ENCODE data around the gene EFNA5. TPM values are rescaled to one million over a fixed set of nuclear protein-coding genes. Genes with fewer than 3 reads are reported as not detected.
"Not testable (repeated sequence)": the region's sequence is repeated elsewhere in the genome, so short reads cannot be mapped to it uniquely, and the experiment has no call there.

EFNA5 gene
- total and polyA plus RNA-seq, 2 donors from 2014 or later, result 5.9 to 54.4 TPM

DNA sequence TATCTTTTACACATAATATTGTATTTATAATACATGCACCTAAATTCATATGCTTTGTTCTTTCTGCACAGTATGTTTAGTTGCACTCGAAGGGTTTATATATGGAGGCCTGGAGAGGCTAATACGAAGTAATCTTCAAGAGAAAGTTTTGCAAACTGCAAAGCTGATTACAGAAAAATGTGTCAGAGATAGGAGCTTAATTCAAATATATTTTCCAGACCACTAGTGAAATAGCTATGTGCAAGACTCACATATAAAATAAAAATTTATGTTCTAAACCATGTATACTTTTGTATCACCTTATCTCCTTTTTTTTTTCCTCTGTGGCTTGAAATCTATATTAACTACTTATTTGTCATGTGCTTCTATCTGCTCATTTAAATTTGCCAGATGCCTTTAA lies 313.8 kb downstream of the EFNA5 start:
- H3K27ac ChIP-seq (ENCODE audit: low read depth in 2 of 2, low read length in 2 of 2), result no peak overlapping the region
- intact Hi-C loops (cut with DNase I), result no loop called here
- H3K27me3 ChIP-seq (ENCODE audit: control insufficient read depth, insufficient read depth, low read length), result no peaks in the 10 kb centered on the region
- FAIRE-seq (no peak), DNase-seq (no peak)
- H3K4me3 ChIP-seq (ENCODE audit: low read length in 3 of 3), result no peak overlapping the region
- H3K9ac ChIP-seq (ENCODE audit: low read length in 3 of 3), result no peak overlapping the region
- no peaks in the 10 kb centered on the region for H3K9me3 ChIP-seq (ENCODE audit: control insufficient read depth in 2 of 3, insufficient read depth in 1 of 3, low read length in 3 of 3)
- no peaks in the 10 kb centered on the region for H3K4me1 ChIP-seq (ENCODE audit: control insufficient read depth in 2 of 3, insufficient read depth in 2 of 3, low read depth in 1 of 3, low read length in 3 of 3)
- TF ChIP-seq, protein P1, sequence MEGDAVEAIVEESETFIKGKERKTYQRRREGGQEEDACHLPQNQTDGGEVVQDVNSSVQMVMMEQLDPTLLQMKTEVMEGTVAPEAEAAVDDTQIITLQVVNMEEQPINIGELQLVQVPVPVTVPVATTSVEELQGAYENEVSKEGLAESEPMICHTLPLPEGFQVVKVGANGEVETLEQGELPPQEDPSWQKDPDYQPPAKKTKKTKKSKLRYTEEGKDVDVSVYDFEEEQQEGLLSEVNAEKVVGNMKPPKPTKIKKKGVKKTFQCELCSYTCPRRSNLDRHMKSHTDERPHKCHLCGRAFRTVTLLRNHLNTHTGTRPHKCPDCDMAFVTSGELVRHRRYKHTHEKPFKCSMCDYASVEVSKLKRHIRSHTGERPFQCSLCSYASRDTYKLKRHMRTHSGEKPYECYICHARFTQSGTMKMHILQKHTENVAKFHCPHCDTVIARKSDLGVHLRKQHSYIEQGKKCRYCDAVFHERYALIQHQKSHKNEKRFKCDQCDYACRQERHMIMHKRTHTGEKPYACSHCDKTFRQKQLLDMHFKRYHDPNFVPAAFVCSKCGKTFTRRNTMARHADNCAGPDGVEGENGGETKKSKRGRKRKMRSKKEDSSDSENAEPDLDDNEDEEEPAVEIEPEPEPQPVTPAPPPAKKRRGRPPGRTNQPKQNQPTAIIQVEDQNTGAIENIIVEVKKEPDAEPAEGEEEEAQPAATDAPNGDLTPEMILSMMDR (IDR thresholded peaks at IDR 0.05; ENCODE audit: borderline replicate concordance, extremely low read depth, insufficient read depth), result no peak
- no peaks in the 10 kb centered on the region for H3K36me3 ChIP-seq (ENCODE audit: control insufficient read depth in 2 of 3, insufficient read depth in 3 of 3, low read length in 3 of 3)

DNA sequence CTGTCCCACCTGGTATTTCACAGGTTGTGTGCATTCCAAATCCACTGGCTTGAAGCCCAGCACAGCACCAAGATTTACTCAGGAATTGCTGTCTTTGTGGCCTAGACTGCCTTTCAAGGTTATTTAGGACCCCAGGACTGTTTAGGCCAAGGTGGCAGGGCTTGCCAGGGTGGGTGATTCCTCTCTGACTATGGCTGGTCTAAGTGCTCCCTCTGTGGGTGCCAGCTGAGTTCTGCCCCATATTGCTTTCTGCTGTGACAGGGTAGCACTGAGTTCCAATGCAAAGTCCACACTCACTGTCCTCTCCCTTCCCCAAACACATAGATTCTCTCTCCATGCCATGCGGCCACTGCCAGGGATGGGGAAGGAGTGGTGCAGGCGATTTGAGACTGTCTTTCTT lies 318.2 kb downstream of the EFNA5 start:
- Histone ChIP-seq H3K4me3 (ENCODE audit: low read length in 3 of 3) (no peak overlapping the region), H3K4me1 (ENCODE audit: control insufficient read depth in 2 of 3, insufficient read depth in 2 of 3, low read depth in 1 of 3, low read length in 3 of 3) (no peaks in the 10 kb centered on the region), H3K27me3 (ENCODE audit: control insufficient read depth, insufficient read depth, low read length) (no peaks in the 10 kb centered on the region), H3K9ac (ENCODE audit: low read length in 3 of 3) (no peak overlapping the region), H3K9me3 (ENCODE audit: control insufficient read depth in 2 of 3, insufficient read depth in 1 of 3, low read length in 3 of 3) (peaks cover 0 to 3% (median 0%) of the 10 kb centered on the region in 3 donors), H3K27ac (ENCODE audit: low read depth in 2 of 2, low read length in 2 of 2) (no peak overlapping the region), H3K36me3 (ENCODE audit: control insufficient read depth in 2 of 3, insufficient read depth in 3 of 3, low read length in 3 of 3) (no peaks in the 10 kb centered on the region)
- FAIRE-seq, result no peak
- no peak for DNase-seq
- TF ChIP-seq, protein P1 (IDR thresholded peaks at IDR 0.05; ENCODE audit: borderline replicate concordance, extremely low read depth, insufficient read depth), result no peak
- intact Hi-C loops (cut with DNase I), result no loop called here

DNA sequence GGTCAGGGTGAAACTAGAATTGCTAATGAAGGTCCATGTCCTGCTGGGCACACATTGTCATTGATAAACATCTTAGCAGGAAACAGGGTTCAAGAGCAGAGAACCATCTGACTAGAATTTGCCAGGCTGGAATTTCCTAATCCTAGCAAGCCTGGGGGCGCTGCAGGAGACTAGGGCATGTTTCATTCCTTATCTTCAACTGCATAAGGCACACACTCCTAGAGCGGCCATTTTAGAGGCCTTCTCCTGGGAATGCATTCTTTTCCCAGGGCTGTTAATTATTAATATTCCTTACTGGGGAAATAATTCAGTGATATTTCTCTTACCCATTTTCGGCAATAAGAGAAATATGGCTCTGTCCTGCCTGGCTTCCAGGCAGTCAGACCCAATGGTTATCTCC lies 324.2 kb downstream of the EFNA5 start:
- H3K9ac ChIP-seq (ENCODE audit: low read length in 3 of 3); H3K9me3 ChIP-seq (ENCODE audit: control insufficient read depth in 2 of 3, insufficient read depth in 1 of 3, low read length in 3 of 3); H3K4me1 ChIP-seq (ENCODE audit: control insufficient read depth in 2 of 3, insufficient read depth in 2 of 3, low read depth in 1 of 3, low read length in 3 of 3); FAIRE-seq; DNase-seq; H3K4me3 ChIP-seq (ENCODE audit: low read length in 3 of 3); intact Hi-C loops (cut with DNase I); H3K27ac ChIP-seq (ENCODE audit: low read depth in 2 of 2, low read length in 2 of 2); H3K27me3 ChIP-seq (ENCODE audit: control insufficient read depth, insufficient read depth, low read length); H3K36me3 ChIP-seq (ENCODE audit: control insufficient read depth in 2 of 3, insufficient read depth in 3 of 3, low read length in 3 of 3): not testable (repeated sequence)

DNA sequence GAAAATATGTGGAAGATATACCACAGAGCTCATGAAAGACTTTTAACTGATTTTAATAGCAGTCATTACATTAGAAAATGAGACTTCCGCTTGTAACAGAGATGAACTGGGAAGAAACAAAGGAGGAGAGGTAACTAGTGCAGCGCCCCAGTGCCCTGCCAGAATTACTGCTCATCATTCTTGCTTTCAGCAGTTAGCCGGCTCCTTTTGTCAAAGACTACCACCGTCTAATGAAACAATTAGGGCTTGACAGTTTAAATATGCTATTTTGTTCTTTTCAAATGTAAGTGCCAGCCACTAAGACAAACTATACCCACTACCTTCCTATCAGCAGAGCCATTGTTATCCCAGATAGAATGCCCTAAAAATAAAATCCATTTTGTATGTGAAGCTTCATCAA lies 328.4 kb downstream of the EFNA5 start:
- TF ChIP-seq, protein P1 (IDR thresholded peaks at IDR 0.05; ENCODE audit: borderline replicate concordance, extremely low read depth, insufficient read depth), result no peak
- no peak overlapping the region for H3K27ac ChIP-seq (ENCODE audit: low read depth in 2 of 2, low read length in 2 of 2)

More for the DNA sequence above, 328.4 kb downstream of the EFNA5 start:
- H3K36me3 ChIP-seq (ENCODE audit: control insufficient read depth in 2 of 3, insufficient read depth in 3 of 3, low read length in 3 of 3), result no peaks in the 10 kb centered on the region
- DNase-seq, result no peak
- intact Hi-C loops (cut with DNase I), result no loop called here
- no peak for FAIRE-seq
- no peak overlapping the region for H3K4me3 ChIP-seq (ENCODE audit: low read length in 3 of 3)
- no peaks in the 10 kb centered on the region for H3K27me3 ChIP-seq (ENCODE audit: control insufficient read depth, insufficient read depth, low read length)
- no peaks in the 10 kb centered on the region for H3K4me1 ChIP-seq (ENCODE audit: control insufficient read depth in 2 of 3, insufficient read depth in 2 of 3, low read depth in 1 of 3, low read length in 3 of 3)
- H3K9ac ChIP-seq (ENCODE audit: low read length in 3 of 3), result no peak overlapping the region
- H3K9me3 ChIP-seq (ENCODE audit: control insufficient read depth in 2 of 3, insufficient read depth in 1 of 3, low read length in 3 of 3), result peaks cover 0 to 6% (median 0%) of the 10 kb centered on the region in 3 donors

Measured in kidney (tissue), 14 donors.